Kidney epithelial cell (primary cell): Measurements from ENCODE around the gene OPCML. TPM values are rescaled to one million over a fixed set of nuclear protein-coding genes. Genes with fewer than 3 reads are reported as not detected.

ENCODE experiments used
- DNase-seq: peaks from one replicate; pipeline ENCODE4 v3.0.0-alpha.2; 2010; ENCODE audit warnings: low read depth
- H3K27me3 ChIP-seq: 2 replicates; pipeline ENCODE4 v1.6.0; 2011; ENCODE audit warnings: low read length; ENCODE audit not compliant: control insufficient read depth, insufficient read depth
- H3K36me3 ChIP-seq: 2 replicates; pipeline ENCODE4 v1.5.1; 2011; ENCODE audit warnings: low read length; ENCODE audit not compliant: control insufficient read depth, insufficient read depth
- H3K4me3 ChIP-seq: 2 replicates; pipeline ENCODE4 v1.5.1; 2011; ENCODE audit warnings: low read depth, mild to moderate bottlenecking, control low read depth, low read length
- total RNA-seq: library from RNA; depleted of rRNA; stranded (reverse); fragments of >200 nt; gene quantifications from 2 replicates; pipeline ENCODE4 v1.2.3, GENCODE V29; 2015
- TF ChIP-seq, protein P1 (sequence below): IDR thresholded peaks from 2 replicates; pipeline ENCODE4 v1.5.1; 2011; ENCODE audit warnings: mild to moderate bottlenecking, moderate library complexity, low read length, control low read depth, inconsistent platforms; ENCODE audit not compliant: insufficient read depth, poor library complexity, severe bottlenecking

Gene OPCML
- total RNA-seq, 1 donor from 2014 or later, result under 0.01 TPM

DNA sequence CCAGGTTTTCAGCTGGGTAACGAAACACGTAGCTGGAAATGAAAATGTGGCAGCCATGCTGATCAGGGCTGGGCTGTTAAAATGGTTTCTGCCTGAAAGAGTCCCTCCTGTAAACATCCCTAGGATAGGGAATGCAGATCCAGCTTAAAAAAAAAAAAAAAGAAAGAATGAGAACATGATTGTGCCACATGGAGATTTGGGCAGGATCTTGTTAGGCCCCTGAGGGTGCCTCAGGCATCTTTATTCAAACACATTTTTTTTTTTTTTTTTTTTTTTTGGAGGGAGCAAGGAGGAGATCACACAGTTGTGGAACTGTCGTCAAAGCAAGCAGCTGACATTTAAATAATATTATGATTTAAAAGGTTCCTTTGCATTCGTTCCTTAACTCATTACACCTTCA lies 900.3 kb downstream of the OPCML start:
- TF ChIP-seq, protein P1, sequence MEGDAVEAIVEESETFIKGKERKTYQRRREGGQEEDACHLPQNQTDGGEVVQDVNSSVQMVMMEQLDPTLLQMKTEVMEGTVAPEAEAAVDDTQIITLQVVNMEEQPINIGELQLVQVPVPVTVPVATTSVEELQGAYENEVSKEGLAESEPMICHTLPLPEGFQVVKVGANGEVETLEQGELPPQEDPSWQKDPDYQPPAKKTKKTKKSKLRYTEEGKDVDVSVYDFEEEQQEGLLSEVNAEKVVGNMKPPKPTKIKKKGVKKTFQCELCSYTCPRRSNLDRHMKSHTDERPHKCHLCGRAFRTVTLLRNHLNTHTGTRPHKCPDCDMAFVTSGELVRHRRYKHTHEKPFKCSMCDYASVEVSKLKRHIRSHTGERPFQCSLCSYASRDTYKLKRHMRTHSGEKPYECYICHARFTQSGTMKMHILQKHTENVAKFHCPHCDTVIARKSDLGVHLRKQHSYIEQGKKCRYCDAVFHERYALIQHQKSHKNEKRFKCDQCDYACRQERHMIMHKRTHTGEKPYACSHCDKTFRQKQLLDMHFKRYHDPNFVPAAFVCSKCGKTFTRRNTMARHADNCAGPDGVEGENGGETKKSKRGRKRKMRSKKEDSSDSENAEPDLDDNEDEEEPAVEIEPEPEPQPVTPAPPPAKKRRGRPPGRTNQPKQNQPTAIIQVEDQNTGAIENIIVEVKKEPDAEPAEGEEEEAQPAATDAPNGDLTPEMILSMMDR, result no peak
- H3K27me3 ChIP-seq, result no peaks in the 10 kb centered on the region
- H3K4me3 ChIP-seq, result no peak overlapping the region
- no peaks in the 10 kb centered on the region for H3K36me3 ChIP-seq
- DNase-seq, result no peak

DNA sequence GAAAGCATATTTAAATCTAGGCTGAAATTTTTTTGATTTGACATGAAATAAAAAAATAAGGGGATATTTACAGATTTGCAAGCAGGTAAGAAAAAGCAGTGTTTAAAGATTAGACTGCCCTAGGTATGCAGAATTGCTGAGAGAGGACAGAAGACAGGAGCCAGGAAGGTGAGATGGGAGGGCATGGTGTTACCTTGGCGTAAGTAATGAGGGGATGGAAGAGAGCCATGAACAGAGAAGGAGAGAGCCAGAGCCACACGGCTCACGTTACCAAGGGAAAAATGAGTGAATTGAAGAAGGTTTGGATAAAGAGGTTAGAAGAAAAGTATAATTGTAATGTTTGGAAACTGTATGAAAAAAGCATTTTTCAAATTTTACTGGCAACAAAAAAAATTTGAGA lies 904.3 kb downstream of the OPCML start:
- no peaks in the 10 kb centered on the region for H3K27me3 ChIP-seq
- DNase-seq, result no peak
- no peaks in the 10 kb centered on the region for H3K36me3 ChIP-seq
- TF ChIP-seq, protein P1, result no peak
- no peak overlapping the region for H3K4me3 ChIP-seq

DNA sequence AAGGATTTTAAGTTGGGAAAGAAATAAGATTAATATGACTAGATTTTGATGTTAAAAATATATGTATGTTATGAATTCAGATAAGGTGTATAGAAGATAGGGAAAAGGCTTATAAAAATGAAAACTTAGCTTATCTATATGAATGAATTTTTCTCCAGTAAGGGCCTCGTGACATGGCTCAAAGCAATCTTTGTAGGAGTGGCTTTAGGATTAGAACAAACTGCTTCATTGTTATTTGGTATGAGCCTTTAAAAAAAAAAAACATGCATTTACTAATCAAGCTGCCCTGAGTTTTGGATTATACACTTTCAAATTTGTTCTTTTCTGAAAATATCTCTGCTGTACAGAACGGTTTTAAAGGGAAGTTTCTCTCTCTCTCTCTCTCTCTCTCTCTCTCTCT lies 905.9 kb downstream of the OPCML start:
- no peak for DNase-seq
- Histone ChIP-seq H3K4me3 (no peak overlapping the region), H3K27me3 (no peaks in the 10 kb centered on the region), H3K36me3 (no peaks in the 10 kb centered on the region)
- TF ChIP-seq, protein P1, result no peak

DNA sequence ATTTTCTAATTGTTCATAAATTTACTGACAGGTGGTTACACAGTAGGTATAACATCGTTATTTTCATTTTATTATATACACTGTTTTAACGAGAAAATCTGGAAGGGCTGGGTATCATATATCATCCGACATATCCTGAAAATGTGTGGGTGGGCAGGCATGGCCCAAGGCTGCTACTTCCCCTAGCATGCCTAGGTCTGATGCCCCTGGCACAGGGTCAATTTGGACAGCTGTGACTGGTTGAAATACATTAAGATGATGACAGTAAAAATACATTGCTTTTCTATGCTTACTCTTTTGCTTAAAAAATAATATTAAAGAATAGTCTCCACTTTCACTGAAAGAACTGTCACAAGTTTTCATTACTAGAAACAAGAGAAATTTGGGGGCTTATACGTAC lies 908.8 kb downstream of the OPCML start:
- no peak overlapping the region for H3K4me3 ChIP-seq
- no peaks in the 10 kb centered on the region for H3K27me3 ChIP-seq
- no peak for DNase-seq
- H3K36me3 ChIP-seq, result no peaks in the 10 kb centered on the region
- TF ChIP-seq, protein P1, result no peak

DNA sequence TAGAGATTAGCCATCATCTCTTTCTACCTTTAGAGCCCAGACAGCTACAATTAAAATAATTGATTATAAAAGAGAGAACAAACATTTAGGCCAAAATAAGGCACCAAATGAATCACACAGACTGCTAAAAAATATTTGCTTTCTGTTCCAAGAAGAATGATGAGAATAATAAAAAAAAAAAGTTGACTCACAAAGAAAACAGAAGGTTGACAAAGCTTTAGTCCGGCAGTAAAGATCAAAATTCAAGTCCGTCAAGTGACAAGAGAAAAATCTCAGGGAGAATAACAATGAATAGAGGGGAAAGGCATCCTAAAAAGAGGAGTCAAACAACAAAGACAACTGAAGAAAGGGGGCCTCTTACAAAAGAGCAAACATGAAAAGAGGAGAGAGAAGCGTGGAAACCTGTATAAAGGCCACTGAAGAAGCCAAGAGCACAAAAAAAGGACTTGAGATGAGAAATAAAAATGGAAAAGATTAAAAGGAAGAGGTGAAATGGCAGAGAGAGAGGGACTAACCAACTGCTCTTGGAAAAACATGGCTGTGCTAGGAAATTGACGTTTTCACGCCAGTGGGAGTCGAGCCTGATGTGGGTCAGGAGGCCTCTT lies 910.2 kb downstream of the OPCML start:
- no peak overlapping the region for H3K4me3 ChIP-seq
- no peaks in the 10 kb centered on the region for H3K27me3 ChIP-seq
- no peak for DNase-seq
- no peaks in the 10 kb centered on the region for H3K36me3 ChIP-seq
- TF ChIP-seq, protein P1, result no peak

DNA sequence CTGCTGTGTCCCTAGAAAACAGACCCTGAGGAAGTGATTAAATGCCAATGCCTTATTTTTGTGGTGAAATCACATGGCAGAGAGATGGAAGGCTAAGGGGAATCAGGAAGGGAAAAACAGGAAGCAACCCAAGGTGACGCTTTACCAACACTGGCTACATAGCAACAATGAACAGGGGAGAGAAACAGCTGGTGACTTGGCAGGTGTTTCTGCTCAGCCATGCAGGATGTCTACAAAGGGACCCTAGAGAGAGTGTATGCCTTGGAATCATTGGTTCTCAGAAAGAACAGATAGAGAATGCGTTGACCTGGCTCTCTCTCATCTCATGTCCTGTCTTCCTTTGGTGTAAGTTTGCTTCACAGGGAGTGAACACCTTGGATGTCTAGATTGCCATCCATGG lies 911.9 kb downstream of the OPCML start:
- TF ChIP-seq, protein P1, result no peak
- Histone ChIP-seq H3K4me3 (no peak overlapping the region), H3K27me3 (no peaks in the 10 kb centered on the region), H3K36me3 (no peaks in the 10 kb centered on the region)
- DNase-seq, result no peak
